HEK293 (cell line): ENCODE measurements around the gene MAP1B.
A peak's percentile ranks its signal among the peaks of the same experiment; 100 is the strongest.

Experiments
- BCL11B ChIP-seq: fragments of 450-650 bp; formaldehyde crosslinking; IDR thresholded peaks from 2 replicates; pipeline ENCODE4 v1.5.1; 2016; ENCODE audit warnings: low read depth, missing biosample characterization, missing genetic modification characterization
- ZBTB49 ChIP-seq: fragments of 450-650 bp; formaldehyde crosslinking; IDR thresholded peaks from 2 replicates; pipeline ENCODE4 v1.5.1; 2016; ENCODE audit warnings: missing biosample characterization, missing genetic modification characterization, low read depth
- ZNF121 ChIP-seq: fragments of 450-650 bp; formaldehyde crosslinking; IDR thresholded peaks from 2 replicates; pipeline ENCODE4 v1.5.1; 2016; ENCODE audit warnings: missing biosample characterization, missing genetic modification characterization
- ZNF274 ChIP-seq, 2 experiments: fragments of 200-500 bp in 1 of 2; fragments of 450-650 bp in 1 of 2; sonication (Bioruptor generic) in 1 of 2; formaldehyde crosslinking in 1 of 2; IDR thresholded peaks; 2 replicates each; pipeline versions ENCODE4 v1.5.1 to v1.6.1; 2014 to 2016; ENCODE audit warnings: borderline replicate concordance in 1 of 2, inconsistent platforms in 1 of 2, low read length in 1 of 2, missing biosample characterization in 1 of 2, missing genetic modification characterization in 1 of 2
- ZNF335 ChIP-seq: fragments of 450-650 bp; formaldehyde crosslinking; conservative IDR thresholded peaks from 2 replicates; pipeline ENCODE4 v1.5.1; 2016; ENCODE audit warnings: missing biosample characterization, missing genetic modification characterization
- ZNF366 ChIP-seq: fragments of 450-650 bp; formaldehyde crosslinking; conservative IDR thresholded peaks from 2 replicates; pipeline ENCODE4 v1.5.1; 2016; ENCODE audit warnings: missing biosample characterization, missing genetic modification characterization
- ZNF639 ChIP-seq: fragments of 450-650 bp; formaldehyde crosslinking; IDR thresholded peaks from 2 replicates; pipeline ENCODE4 v1.5.1; 2016; ENCODE audit warnings: missing biosample characterization, missing genetic modification characterization
- TF ChIP-seq, protein P1 (sequence below): fragments of 450-650 bp; formaldehyde crosslinking; IDR thresholded peaks from 2 replicates; pipeline ENCODE4 v1.5.1; 2016; ENCODE audit warnings: missing biosample characterization, missing genetic modification characterization
- TF ChIP-seq, protein P2 (sequence below): fragments of 450-650 bp; formaldehyde crosslinking; IDR thresholded peaks from 2 replicates; pipeline ENCODE4 v1.5.1; 2016; ENCODE audit warnings: missing biosample characterization, missing genetic modification characterization
- TF ChIP-seq, protein P3 (sequence below): fragments of 450-650 bp; formaldehyde crosslinking; IDR thresholded peaks from 2 replicates; pipeline ENCODE4 v1.5.1; 2016; ENCODE audit warnings: missing biosample characterization, missing genetic modification characterization
- TF ChIP-seq, protein P4 (sequence below): IDR thresholded peaks from 2 replicates; pipeline ENCODE4 v1.6.1; 2011; ENCODE audit warnings: mild to moderate bottlenecking, low read depth, low read length, borderline replicate concordance

DNA sequence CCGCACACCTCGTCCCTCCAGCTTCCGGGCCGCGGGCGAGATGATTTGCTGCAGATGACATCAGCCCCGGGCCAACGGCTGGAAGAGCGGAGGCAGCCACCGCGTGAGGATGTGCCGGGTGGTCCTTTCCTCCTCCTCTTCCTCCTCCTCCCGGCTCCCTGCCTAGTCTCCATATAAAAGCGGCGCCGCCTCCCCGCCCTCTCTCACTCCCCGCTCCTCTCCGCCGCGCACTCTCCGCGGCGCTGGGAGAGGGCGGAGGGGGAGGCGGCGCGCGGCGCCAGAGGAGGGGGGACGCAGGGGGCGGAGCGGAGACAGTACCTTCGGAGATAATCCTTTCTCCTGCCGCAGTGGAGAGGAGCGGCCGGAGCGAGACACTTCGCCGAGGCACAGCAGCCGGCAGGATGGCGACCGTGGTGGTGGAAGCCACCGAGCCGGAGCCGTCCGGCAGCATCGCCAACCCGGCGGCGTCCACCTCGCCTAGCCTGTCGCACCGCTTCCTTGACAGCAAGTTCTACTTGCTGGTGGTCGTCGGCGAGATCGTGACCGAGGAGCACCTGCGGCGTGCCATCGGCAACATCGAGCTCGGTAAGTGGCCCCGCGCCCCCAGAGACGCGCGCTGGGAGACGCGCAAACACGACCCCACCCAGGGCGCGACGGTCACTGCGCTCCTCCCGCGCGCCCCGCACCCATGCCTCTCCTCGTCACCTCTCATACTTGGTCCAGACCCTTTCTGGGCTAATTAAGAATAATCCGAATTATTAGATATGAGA, at the start of gene MAP1B:
- TF ChIP-seq, protein P1, sequence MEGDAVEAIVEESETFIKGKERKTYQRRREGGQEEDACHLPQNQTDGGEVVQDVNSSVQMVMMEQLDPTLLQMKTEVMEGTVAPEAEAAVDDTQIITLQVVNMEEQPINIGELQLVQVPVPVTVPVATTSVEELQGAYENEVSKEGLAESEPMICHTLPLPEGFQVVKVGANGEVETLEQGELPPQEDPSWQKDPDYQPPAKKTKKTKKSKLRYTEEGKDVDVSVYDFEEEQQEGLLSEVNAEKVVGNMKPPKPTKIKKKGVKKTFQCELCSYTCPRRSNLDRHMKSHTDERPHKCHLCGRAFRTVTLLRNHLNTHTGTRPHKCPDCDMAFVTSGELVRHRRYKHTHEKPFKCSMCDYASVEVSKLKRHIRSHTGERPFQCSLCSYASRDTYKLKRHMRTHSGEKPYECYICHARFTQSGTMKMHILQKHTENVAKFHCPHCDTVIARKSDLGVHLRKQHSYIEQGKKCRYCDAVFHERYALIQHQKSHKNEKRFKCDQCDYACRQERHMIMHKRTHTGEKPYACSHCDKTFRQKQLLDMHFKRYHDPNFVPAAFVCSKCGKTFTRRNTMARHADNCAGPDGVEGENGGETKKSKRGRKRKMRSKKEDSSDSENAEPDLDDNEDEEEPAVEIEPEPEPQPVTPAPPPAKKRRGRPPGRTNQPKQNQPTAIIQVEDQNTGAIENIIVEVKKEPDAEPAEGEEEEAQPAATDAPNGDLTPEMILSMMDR (tag by site-specific recombination), result no peak
- no peak for TF ChIP-seq ZBTB49 (tag by site-specific recombination)
- no peak for TF ChIP-seq ZNF639 (tag by site-specific recombination)
- TF ChIP-seq BCL11B, result peak; percentile 9; the same call in 1 of the 2 replicates
- no peak for TF ChIP-seq ZNF274 (IDR thresholded peaks at IDR 0.05; ENCODE audit: low read length)
- no peak for TF ChIP-seq ZNF274 (tag by site-specific recombination; IDR thresholded peaks at IDR 0.05; ENCODE audit: borderline replicate concordance)
- TF ChIP-seq, protein P2, sequence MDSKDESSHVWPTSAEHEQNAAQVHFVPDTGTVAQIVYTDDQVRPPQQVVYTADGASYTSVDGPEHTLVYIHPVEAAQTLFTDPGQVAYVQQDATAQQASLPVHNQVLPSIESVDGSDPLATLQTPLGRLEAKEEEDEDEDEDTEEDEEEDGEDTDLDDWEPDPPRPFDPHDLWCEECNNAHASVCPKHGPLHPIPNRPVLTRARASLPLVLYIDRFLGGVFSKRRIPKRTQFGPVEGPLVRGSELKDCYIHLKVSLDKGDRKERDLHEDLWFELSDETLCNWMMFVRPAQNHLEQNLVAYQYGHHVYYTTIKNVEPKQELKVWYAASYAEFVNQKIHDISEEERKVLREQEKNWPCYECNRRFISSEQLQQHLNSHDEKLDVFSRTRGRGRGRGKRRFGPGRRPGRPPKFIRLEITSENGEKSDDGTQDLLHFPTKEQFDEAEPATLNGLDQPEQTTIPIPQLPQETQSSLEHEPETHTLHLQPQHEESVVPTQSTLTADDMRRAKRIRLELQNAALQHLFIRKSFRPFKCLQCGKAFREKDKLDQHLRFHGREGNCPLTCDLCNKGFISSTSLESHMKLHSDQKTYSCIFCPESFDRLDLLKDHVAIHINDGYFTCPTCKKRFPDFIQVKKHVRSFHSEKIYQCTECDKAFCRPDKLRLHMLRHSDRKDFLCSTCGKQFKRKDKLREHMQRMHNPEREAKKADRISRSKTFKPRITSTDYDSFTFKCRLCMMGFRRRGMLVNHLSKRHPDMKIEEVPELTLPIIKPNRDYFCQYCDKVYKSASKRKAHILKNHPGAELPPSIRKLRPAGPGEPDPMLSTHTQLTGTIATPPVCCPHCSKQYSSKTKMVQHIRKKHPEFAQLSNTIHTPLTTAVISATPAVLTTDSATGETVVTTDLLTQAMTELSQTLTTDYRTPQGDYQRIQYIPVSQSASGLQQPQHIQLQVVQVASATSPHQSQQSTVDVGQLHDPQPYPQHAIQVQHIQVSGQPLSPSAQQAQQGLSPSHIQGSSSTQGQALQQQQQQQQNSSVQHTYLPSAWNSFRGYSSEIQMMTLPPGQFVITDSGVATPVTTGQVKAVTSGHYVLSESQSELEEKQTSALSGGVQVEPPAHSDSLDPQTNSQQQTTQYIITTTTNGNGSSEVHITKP (tag by site-specific recombination), result peak; percentile 78
- TF ChIP-seq, protein P3, sequence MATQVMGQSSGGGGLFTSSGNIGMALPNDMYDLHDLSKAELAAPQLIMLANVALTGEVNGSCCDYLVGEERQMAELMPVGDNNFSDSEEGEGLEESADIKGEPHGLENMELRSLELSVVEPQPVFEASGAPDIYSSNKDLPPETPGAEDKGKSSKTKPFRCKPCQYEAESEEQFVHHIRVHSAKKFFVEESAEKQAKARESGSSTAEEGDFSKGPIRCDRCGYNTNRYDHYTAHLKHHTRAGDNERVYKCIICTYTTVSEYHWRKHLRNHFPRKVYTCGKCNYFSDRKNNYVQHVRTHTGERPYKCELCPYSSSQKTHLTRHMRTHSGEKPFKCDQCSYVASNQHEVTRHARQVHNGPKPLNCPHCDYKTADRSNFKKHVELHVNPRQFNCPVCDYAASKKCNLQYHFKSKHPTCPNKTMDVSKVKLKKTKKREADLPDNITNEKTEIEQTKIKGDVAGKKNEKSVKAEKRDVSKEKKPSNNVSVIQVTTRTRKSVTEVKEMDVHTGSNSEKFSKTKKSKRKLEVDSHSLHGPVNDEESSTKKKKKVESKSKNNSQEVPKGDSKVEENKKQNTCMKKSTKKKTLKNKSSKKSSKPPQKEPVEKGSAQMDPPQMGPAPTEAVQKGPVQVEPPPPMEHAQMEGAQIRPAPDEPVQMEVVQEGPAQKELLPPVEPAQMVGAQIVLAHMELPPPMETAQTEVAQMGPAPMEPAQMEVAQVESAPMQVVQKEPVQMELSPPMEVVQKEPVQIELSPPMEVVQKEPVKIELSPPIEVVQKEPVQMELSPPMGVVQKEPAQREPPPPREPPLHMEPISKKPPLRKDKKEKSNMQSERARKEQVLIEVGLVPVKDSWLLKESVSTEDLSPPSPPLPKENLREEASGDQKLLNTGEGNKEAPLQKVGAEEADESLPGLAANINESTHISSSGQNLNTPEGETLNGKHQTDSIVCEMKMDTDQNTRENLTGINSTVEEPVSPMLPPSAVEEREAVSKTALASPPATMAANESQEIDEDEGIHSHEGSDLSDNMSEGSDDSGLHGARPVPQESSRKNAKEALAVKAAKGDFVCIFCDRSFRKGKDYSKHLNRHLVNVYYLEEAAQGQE (tag by site-specific recombination), result no peak; the same call in 1 of the 2 replicates
- TF ChIP-seq, protein P4, sequence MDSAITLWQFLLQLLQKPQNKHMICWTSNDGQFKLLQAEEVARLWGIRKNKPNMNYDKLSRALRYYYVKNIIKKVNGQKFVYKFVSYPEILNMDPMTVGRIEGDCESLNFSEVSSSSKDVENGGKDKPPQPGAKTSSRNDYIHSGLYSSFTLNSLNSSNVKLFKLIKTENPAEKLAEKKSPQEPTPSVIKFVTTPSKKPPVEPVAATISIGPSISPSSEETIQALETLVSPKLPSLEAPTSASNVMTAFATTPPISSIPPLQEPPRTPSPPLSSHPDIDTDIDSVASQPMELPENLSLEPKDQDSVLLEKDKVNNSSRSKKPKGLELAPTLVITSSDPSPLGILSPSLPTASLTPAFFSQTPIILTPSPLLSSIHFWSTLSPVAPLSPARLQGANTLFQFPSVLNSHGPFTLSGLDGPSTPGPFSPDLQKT, result no peak
- TF ChIP-seq ZNF121 (tag by site-specific recombination), result 0 out of 2 replicates have a peak, but pooled peaks have one; percentile 25
- TF ChIP-seq ZNF366 (tag by site-specific recombination), result peak; percentile 92
- TF ChIP-seq ZNF335 (tag by site-specific recombination), result peak; percentile 20; the same call in 1 of the 2 replicates
